Peyer's patch (tissue), 4 donors: ENCODE results near the gene SMIM29.

Experiments used
- POLR2A ChIP-seq, 2 donors: fragments of 450-650 bp; IDR thresholded peaks; one replicate each; pipeline ENCODE4 v1.5.1; 2017; ENCODE audit warnings: antibody characterized with exemption in 2 of 2, mild to moderate bottlenecking in 2 of 2, moderate library complexity in 2 of 2
- TF ChIP-seq, protein P1 (sequence below), 6 experiments: fragments of 450-650 bp in 4 of 6; fragments of 200-600 bp in 2 of 6; sonication (generic) in 1 of 6; IDR thresholded peaks; one replicate each; pipeline ENCODE4 v1.5.1; 2017 to 2019; ENCODE audit warnings: antibody characterized with exemption in 6 of 6, mild to moderate bottlenecking in 3 of 6, moderate library complexity in 1 of 6

DNA sequence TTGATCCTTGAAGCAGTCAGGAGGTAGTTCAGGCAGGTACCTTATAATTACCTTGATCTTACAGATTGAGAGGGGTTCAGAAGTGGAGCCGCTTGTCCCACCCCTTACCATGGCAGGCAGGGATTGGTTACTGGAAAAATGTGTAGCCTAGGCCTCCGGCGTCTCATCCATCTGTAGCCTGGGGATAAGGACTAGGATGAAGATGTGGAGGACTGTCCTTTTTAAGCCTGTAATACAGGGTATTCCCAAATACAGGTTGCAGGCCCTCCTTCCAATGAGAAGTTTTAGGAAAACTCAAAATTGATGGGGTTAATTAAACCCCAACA, 9.3 kb downstream of the SMIM29 start:
- TF ChIP-seq, protein P1, sequence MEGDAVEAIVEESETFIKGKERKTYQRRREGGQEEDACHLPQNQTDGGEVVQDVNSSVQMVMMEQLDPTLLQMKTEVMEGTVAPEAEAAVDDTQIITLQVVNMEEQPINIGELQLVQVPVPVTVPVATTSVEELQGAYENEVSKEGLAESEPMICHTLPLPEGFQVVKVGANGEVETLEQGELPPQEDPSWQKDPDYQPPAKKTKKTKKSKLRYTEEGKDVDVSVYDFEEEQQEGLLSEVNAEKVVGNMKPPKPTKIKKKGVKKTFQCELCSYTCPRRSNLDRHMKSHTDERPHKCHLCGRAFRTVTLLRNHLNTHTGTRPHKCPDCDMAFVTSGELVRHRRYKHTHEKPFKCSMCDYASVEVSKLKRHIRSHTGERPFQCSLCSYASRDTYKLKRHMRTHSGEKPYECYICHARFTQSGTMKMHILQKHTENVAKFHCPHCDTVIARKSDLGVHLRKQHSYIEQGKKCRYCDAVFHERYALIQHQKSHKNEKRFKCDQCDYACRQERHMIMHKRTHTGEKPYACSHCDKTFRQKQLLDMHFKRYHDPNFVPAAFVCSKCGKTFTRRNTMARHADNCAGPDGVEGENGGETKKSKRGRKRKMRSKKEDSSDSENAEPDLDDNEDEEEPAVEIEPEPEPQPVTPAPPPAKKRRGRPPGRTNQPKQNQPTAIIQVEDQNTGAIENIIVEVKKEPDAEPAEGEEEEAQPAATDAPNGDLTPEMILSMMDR (IDR thresholded peaks at IDR 0.05) = no peak
- TF ChIP-seq POLR2A (IDR thresholded peaks at IDR 0.05) = no peak
